Psoas muscle (tissue), 8 donors: ENCODE measurements around the gene ALDH1A3. TPM values are rescaled to one million over a fixed set of nuclear protein-coding genes. Genes with fewer than 3 reads are reported as not detected.

Experiments
- ATAC-seq, 4 donors: fragments of 200-7000 bp; cut with Tn5 transposase; one replicate each; pipeline ENCODE4 v1.9.1; 2020; ENCODE audit warnings: moderate library complexity in 3 of 4, mild to moderate bottlenecking in 2 of 4
- DNase-seq, 2 donors: peaks; one replicate each; pipeline ENCODE4 v3.0.0-alpha.2; 2020
- H3K27ac ChIP-seq: fragments of 200-600 bp; one replicate; pipeline ENCODE4 v1.8.0; 2022
- H3K27me3 ChIP-seq, 3 donors: fragments of 200-600 bp in 1 of 3; one replicate each; pipeline versions ENCODE4 v1.6.1 to v1.8.0; 2013 to 2022; ENCODE audit warnings: low read length in 2 of 3, mild to moderate bottlenecking in 2 of 3, moderate library complexity in 1 of 3; ENCODE audit not compliant: insufficient read depth in 3 of 3
- H3K36me3 ChIP-seq, 2 donors: fragments of 200-600 bp in 1 of 2; one replicate each; pipeline versions ENCODE4 v1.6.1 to v1.8.0; 2013 to 2022; ENCODE audit warnings: low read depth in 1 of 2, mild to moderate bottlenecking in 1 of 2, moderate library complexity in 1 of 2; ENCODE audit not compliant: insufficient read depth in 1 of 2
- H3K4me1 ChIP-seq: fragments of 200-600 bp; one replicate; pipeline ENCODE4 v1.8.0; 2022
- H3K4me3 ChIP-seq: fragments of 200-600 bp; one replicate; pipeline ENCODE4 v1.8.0; 2022; ENCODE audit warnings: mild to moderate bottlenecking
- H3K9me3 ChIP-seq: fragments of 200-600 bp; one replicate; pipeline ENCODE4 v1.8.0; 2022
- WGBS, 3 donors: extraction: QIAGEN DNeasy Blood & Tissue Kit; methylation state at CpG; one replicate each; pipeline versions ENCODE4 v1.1.6 to v1.1.7; 2013; 5-methylcytosine and 5-hydroxymethylcytosine counted together
- intact Hi-C, 2 donors: fragments of 100-400 bp; cut with DNase I; formaldehyde crosslinking; loops; one replicate each; pipeline versions ENCODE4 v1.11.0 to v1.14.2; 2022
- polyA plus RNA-seq, 3 donors: library from polyadenylated mRNA; stranded (reverse); fragments of 200-250 nt; gene quantifications; one replicate each; pipeline ENCODE4 v1.2.3, GENCODE V29; 2013
- total RNA-seq, 4 donors: library from RNA; stranded (reverse); fragmentation: NEBNext Ultra II Directional in 2 of 4; extraction: Animal tissue kit (Norgen Biotek cat#: 25700) in 2 of 4; gene quantifications; one replicate each; pipeline versions ENCODE4 v1.2.1 to v1.2.4, GENCODE V29; 2021 to 2023
- TF ChIP-seq, protein P1 (sequence below): fragments of 200-600 bp; IDR thresholded peaks from one replicate; pipeline ENCODE4 v1.8.0; 2022; ENCODE audit warnings: antibody characterized with exemption
- donor health status: healthy with polysubstance abuse.
- donor health status: DM: no; HTN: no; CAD: no; lungs with moderate emphysema.
- donor health status: Bipolar disorder and iron deficiency.
- donor health status: healthy.
- donor health status: DM: yes; HTN: yes; CAD: no.
- donor health status: DM: no; HTN: no; CAD: no.
- donor health status: DM: no; HTN: no; CAD: no.
- donor health status: DM: yes; HTN: yes; CAD: no.

Gene ALDH1A3
- total and polyA plus RNA-seq, 7 donors = 7.3 to 51.6 (median 11.9) TPM

DNA sequence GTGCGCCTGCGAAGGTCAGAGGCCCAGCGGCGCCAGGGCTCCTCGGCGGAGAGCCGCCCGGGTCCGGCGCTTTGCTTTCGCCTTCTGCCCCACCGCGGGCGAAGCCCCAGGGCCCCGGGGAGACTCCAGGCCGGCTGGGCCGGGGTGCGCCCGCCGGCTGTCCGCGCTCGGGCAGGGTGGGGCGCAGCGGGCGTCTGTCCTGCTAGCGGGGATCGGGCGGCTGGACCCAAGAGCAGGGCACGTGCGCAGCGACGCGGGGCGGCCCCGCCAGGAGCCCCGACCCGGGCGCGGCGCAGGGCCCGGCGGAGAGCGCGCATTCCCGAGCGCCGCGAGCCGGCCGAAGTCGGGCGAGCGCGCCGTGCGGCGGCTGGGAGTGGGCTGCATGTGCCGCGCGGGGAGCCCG, 569 bp upstream of the ALDH1A3 start:
- Histone ChIP-seq H3K36me3 (no peaks in the 10 kb centered on the region), H3K4me1 (no peaks in the 10 kb centered on the region), H3K9me3 (no peaks in the 10 kb centered on the region), H3K27ac (peak overlapping the region; percentile 66), H3K4me3 (peak overlapping the region; percentile 76), H3K27me3 (peaks cover 0 to 21% (median 2%) of the 10 kb centered on the region in 3 donors)
- 2 to 4% (median 4%) methylated on average over 29 to 62 of the region's 62 CpGs for WGBS, 3 donors
- intact Hi-C loops = no loop called here
- TF ChIP-seq, protein P1, sequence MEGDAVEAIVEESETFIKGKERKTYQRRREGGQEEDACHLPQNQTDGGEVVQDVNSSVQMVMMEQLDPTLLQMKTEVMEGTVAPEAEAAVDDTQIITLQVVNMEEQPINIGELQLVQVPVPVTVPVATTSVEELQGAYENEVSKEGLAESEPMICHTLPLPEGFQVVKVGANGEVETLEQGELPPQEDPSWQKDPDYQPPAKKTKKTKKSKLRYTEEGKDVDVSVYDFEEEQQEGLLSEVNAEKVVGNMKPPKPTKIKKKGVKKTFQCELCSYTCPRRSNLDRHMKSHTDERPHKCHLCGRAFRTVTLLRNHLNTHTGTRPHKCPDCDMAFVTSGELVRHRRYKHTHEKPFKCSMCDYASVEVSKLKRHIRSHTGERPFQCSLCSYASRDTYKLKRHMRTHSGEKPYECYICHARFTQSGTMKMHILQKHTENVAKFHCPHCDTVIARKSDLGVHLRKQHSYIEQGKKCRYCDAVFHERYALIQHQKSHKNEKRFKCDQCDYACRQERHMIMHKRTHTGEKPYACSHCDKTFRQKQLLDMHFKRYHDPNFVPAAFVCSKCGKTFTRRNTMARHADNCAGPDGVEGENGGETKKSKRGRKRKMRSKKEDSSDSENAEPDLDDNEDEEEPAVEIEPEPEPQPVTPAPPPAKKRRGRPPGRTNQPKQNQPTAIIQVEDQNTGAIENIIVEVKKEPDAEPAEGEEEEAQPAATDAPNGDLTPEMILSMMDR = no peak
- ATAC-seq = peak; percentile 32 to 59 (median 52)
- DNase-seq = peak in 1 of 2 donors; percentile 31

DNA sequence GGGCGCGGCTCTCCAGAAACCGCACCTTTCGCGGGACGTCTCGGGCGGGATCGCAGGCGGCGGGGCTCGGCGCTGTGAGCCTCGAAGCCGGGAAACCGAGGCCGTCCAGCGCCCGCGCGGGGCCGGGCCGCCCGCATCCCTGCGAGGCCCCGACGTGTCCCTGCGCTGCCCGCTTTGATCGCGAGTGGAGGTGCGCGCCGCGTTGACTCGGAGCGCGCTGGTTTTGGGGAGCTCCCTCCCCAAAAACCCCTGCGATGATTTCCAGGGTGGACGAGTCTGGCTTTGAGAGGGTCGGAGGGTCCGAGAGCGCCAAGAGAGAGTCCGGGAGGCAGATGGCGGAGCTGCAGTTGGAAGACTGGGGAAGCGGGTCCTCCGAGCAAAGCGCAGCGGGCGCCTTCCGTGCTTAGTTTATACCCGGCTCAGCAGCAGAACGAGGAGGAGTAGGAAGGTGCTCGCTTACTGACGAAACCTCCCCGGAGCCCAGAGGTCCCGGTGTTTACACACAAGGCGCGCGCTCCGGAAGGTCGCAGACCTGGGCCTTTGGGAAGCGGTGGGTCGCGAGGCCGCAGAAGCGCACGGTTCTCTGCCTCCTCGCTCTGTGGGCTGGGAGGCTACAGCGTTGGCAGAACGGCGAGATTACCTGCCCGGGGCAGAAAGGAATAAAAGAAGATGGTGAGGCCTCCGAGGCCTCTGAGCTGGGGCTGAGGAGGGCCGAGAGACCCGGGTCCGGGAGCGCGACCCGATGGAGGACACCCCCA, 687 bp downstream of the ALDH1A3 start:
- peak overlapping the region; percentile 66 for H3K27ac ChIP-seq

DNA sequence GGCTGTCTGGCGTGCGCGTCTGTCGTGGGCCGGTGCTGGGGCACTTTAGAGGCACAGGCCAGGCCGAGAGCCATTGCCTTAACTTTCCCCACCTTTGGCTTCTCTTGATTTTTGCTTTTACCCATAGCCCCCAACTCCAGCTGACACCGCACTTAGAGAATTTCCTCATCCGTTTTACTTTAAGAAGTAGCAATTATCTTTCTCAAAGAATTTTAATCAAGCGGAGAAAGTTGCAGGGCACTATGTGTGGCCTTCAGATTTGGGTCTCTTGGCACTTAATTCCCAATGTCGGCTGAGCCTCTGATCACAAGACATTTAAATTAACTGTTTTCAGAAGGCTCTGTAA, 1.2 kb downstream of the ALDH1A3 start:
- intact Hi-C loops = no loop called here
- Histone ChIP-seq H3K27me3 (peaks cover 0 to 21% (median 2%) of the 10 kb centered on the region in 3 donors), H3K27ac (no peak overlapping the region), H3K9me3 (no peaks in the 10 kb centered on the region), H3K4me1 (no peaks in the 10 kb centered on the region), H3K4me3 (peak overlapping the region; percentile 76), H3K36me3 (no peaks in the 10 kb centered on the region)
- TF ChIP-seq, protein P1 = no peak
- DNase-seq (no peak), ATAC-seq (no peak)
- 71 to 75% (median 73%) methylated on average over 9 to 10 of the region's 10 CpGs for WGBS, 3 donors

More for the DNA sequence above, 687 bp downstream of the ALDH1A3 start:
- ATAC-seq = peak in 1 of 4 donors; percentile 11
- no peaks in the 10 kb centered on the region for H3K36me3 ChIP-seq
- H3K9me3 ChIP-seq = no peaks in the 10 kb centered on the region
- no peak for DNase-seq
- peak overlapping the region; percentile 76 for H3K4me3 ChIP-seq
- WGBS, 3 donors = 31 to 45% (median 37%) methylated on average over 69 to 80 of the region's 80 CpGs
- intact Hi-C loops = no loop called here
- TF ChIP-seq, protein P1 = no peak
- peaks cover 0 to 21% (median 2%) of the 10 kb centered on the region in 3 donors for H3K27me3 ChIP-seq
- H3K4me1 ChIP-seq = no peaks in the 10 kb centered on the region

DNA sequence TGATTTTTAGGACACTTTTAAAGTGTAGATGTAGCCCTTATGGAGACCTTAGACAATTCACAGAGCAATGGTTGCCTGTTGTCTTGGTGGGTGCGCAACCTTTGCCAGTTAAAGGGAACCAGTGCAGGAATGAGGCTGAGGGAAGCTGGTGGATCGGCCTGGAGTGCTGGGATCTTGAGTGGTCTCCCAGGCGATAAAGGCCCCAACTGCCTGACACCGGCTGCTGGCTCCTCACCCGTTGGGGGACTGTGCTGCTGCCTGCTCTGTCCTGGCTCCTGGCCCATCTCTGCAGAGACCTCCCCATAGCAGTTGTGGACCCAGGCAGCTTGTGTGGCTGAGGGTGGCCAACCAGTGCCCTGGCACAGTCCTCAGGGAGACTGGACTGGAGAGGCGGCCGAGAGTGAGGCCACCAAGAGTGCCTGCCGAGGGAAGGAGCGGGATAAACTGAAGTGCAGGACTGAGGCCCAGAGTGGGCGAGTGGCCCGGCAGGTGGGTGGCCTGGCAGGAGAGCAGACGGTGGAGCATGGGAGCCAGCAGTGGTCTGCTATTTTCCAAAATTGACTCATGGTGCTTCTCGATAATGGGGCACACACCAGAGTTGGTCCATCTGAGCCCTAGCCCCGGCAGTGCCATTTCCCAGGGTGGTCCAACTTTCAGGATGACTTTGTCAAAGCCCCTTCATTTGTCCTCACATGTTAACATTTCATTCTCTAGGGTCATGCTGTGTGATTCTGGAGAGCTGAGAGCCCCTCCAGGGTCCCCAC, 2.1 kb downstream of the ALDH1A3 start:
- DNase-seq = no peak
- 72 to 85% (median 75%) methylated on average over 14 of the region's 14 CpGs for WGBS, 3 donors
- H3K27ac ChIP-seq = no peak overlapping the region
- intact Hi-C loops = no loop called here
- H3K9me3 ChIP-seq = no peaks in the 10 kb centered on the region
- peak overlapping the region; percentile 76 for H3K4me3 ChIP-seq
- no peaks in the 10 kb centered on the region for H3K4me1 ChIP-seq
- ATAC-seq = no peak
- peaks cover 0 to 21% (median 2%) of the 10 kb centered on the region in 3 donors for H3K27me3 ChIP-seq
- H3K36me3 ChIP-seq = no peaks in the 10 kb centered on the region
- TF ChIP-seq, protein P1 = no peak
